HCT116 (cell line): ENCODE data around the gene CELF3. TPM values are rescaled to one million over a fixed set of nuclear protein-coding genes. Genes with fewer than 3 reads are reported as not detected.

ENCODE experiments used
- ATAC-seq: fragments of 200-7000 bp; cut with Tn5 transposase; 2 replicates; pipeline ENCODE4 v1.9.1; 2020; ENCODE audit warnings: mild to moderate bottlenecking, moderate library complexity
- BruUV-seq: library from RNA; stranded (reverse); fragments of 400-500 nt; replicated peaks from 2 replicates; lab custom pipeline; 2021; lab: Mats Ljungman, UMichigan
- CTCF ChIA-PET: fragments of 300-600 bp; sonication (Branson Sonifier 250); formaldehyde crosslinking; loops from one replicate; lab custom pipeline; 2021; ENCODE audit warnings: antibody characterized with exemption; lab: Charles Lee
- POLR2A ChIA-PET: fragments of 300-600, 350-600 bp; sonication (Branson Sonifier 250); formaldehyde crosslinking; loops from one replicate; lab custom pipeline; 2021; ENCODE audit warnings: antibody characterized with exemption; lab: Charles Lee
- RAD21 ChIA-PET, 2 experiments: fragments of 300-600 bp; sonication (Branson Sonifier 250); formaldehyde crosslinking; loops; one replicate each; lab custom pipeline; 2023; ENCODE audit warnings: low total read pairs in 2 of 2; ENCODE audit not compliant: uncharacterized antibody in 2 of 2, unreplicated experiment in 2 of 2, low non-redundant PET in 1 of 2; lab: Charles Lee
- DNase-seq: peaks from one replicate; pipeline ENCODE4 v3.0.0-alpha.2; 2010; ENCODE audit warnings: low read depth, low spot score
- H2AFZ ChIP-seq: fragments of 200-600 bp; shearing (Covaris generic), sonication (generic); 2 replicates; pipeline ENCODE4 v1.6.1; 2017; ENCODE audit warnings: low read depth, mixed run types, mixed read lengths, antibody characterized with exemption, low read length; ENCODE audit not compliant: poor library complexity, severe bottlenecking
- H3K27ac ChIP-seq: 2 replicates; pipeline ENCODE4 v1.5.1; 2012; ENCODE audit warnings: low read depth, low read length
- H3K27me3 ChIP-seq: fragments of 200-600 bp; sonication (generic); 2 replicates; pipeline ENCODE4 v1.6.1; 2016; ENCODE audit warnings: mixed run types, low read length, mixed read lengths; ENCODE audit not compliant: insufficient read depth
- H3K36me3 ChIP-seq, 2 experiments: fragments of 200-500 bp in 1 of 2; fragments of 200-600 bp in 1 of 2; sonication (Bioruptor generic) in 1 of 2; sonication (generic) in 1 of 2; 2 replicates each; pipeline versions ENCODE4 v1.5.1 to v1.6.1; 2014 to 2016; ENCODE audit warnings: low read length in 2 of 2, inconsistent platforms in 1 of 2, mixed read lengths in 1 of 2, mixed run types in 1 of 2; ENCODE audit not compliant: insufficient read depth in 2 of 2, control insufficient read depth in 1 of 2
- H3K4me1 ChIP-seq, 2 experiments: fragments of 200-600 bp in 1 of 2; sonication (generic) in 1 of 2; 2 replicates each; pipeline versions ENCODE4 v1.5.1 to v1.6.1; 2012 to 2017; ENCODE audit warnings: low read length in 2 of 2, inconsistent platforms in 1 of 2, mild to moderate bottlenecking in 1 of 2, mixed read lengths in 1 of 2, mixed run types in 1 of 2, moderate library complexity in 1 of 2; ENCODE audit not compliant: insufficient read depth in 2 of 2, control insufficient read depth in 1 of 2
- H3K4me2 ChIP-seq: fragments of 200-600 bp; sonication (generic); 2 replicates; pipeline ENCODE4 v1.6.1; 2017; ENCODE audit warnings: mixed run types, low read length, mixed read lengths
- H3K4me3 ChIP-seq, 2 experiments: fragments of 200-600 bp in 1 of 2; sonication (generic) in 1 of 2; replicated peaks in 1 of 2; 2 replicates each; pipeline ENCODE4 v1.5.1; 2011 to 2016; ENCODE audit warnings: low read length in 2 of 2, control low read depth in 1 of 2, low read depth in 1 of 2, mild to moderate bottlenecking in 1 of 2, mixed read lengths in 1 of 2, mixed run types in 1 of 2
- H3K79me2 ChIP-seq: fragments of 200-600 bp; sonication (generic); 2 replicates; pipeline ENCODE4 v1.6.1; 2017; ENCODE audit warnings: mild to moderate bottlenecking, mixed run types, low read length, moderate library complexity, mixed read lengths; ENCODE audit not compliant: insufficient read depth
- H3K9ac ChIP-seq: fragments of 200-600 bp; sonication (generic); 2 replicates; pipeline ENCODE4 v1.6.1; 2016; ENCODE audit warnings: low read length, mixed read lengths
- H3K9me2 ChIP-seq: fragments of 200-600 bp; sonication (generic), shearing (Covaris generic); 2 replicates; pipeline ENCODE4 v1.6.1; 2017; ENCODE audit warnings: mixed run types, mild to moderate bottlenecking, moderate library complexity; ENCODE audit not compliant: insufficient read depth
- H3K9me3 ChIP-seq, 2 experiments: fragments of 200-500 bp in 1 of 2; fragments of 200-600 bp in 1 of 2; sonication (Bioruptor generic) in 1 of 2; sonication (generic) in 1 of 2; 2 replicates each; pipeline ENCODE4 v1.6.1; 2014 to 2017; ENCODE audit warnings: low read length in 2 of 2, mixed read lengths in 2 of 2, inconsistent platforms in 1 of 2, low read depth in 1 of 2, mild to moderate bottlenecking in 1 of 2, mixed run types in 1 of 2, moderate library complexity in 1 of 2; ENCODE audit not compliant: control insufficient read depth in 1 of 2, insufficient read depth in 1 of 2
- H4K20me1 ChIP-seq: fragments of 200-600 bp; sonication (generic), shearing (Covaris generic); 2 replicates; pipeline ENCODE4 v1.6.1; 2017; ENCODE audit warnings: mixed run types, mild to moderate bottlenecking, moderate library complexity; ENCODE audit not compliant: insufficient read depth
- CBX3 ChIP-seq: IDR thresholded peaks from 2 replicates; pipeline ENCODE4 v1.6.1; 2012; ENCODE audit warnings: low read depth
- CEBPB ChIP-seq: IDR thresholded peaks from 2 replicates; pipeline ENCODE4 v1.6.1; 2012; ENCODE audit warnings: low read depth
- CTCF ChIP-seq, 3 experiments: fragments of 200-600 bp in 1 of 3; sonication (generic) in 1 of 3; IDR thresholded peaks in 2 of 3; conservative IDR thresholded peaks in 1 of 3; 2 replicates each; pipeline ENCODE4 v1.5.1; 2012 to 2017; ENCODE audit warnings: low read depth in 2 of 3, low read length in 2 of 3, antibody characterized with exemption in 1 of 3, borderline replicate concordance in 1 of 3, control low read depth in 1 of 3, mild to moderate bottlenecking in 1 of 3, mixed read lengths in 1 of 3, mixed run types in 1 of 3, moderate library complexity in 1 of 3; ENCODE audit not compliant: insufficient read depth in 1 of 3
- EGR1 ChIP-seq: IDR thresholded peaks from 2 replicates; pipeline ENCODE4 v1.6.1; 2012; ENCODE audit warnings: low read depth
- EZH2 ChIP-seq: fragments of 200-600 bp; sonication (generic); IDR thresholded peaks from 2 replicates; pipeline ENCODE4 v1.6.1; 2017; ENCODE audit warnings: antibody characterized with exemption, mixed run types
- EZH2phosphoT487 ChIP-seq: fragments of 200-600 bp; IDR thresholded peaks from 2 replicates; pipeline ENCODE4 v1.6.1; 2018; ENCODE audit warnings: antibody characterized with exemption, borderline replicate concordance
- FOSL1 ChIP-seq: IDR thresholded peaks from 2 replicates; pipeline ENCODE4 v1.6.1; 2012; ENCODE audit warnings: low read depth
- JUND ChIP-seq: IDR thresholded peaks from 2 replicates; pipeline ENCODE4 v1.6.1; 2012
- RAD21 ChIP-seq: IDR thresholded peaks from 2 replicates; pipeline ENCODE4 v1.6.1; 2012; ENCODE audit warnings: low read depth, mild to moderate bottlenecking
- SIN3A ChIP-seq: IDR thresholded peaks from 2 replicates; pipeline ENCODE4 v1.6.1; 2012; ENCODE audit warnings: low read depth
- SRF ChIP-seq: IDR thresholded peaks from 2 replicates; pipeline ENCODE4 v1.6.1; 2012; ENCODE audit warnings: low read depth
- TCF7L2 ChIP-seq: IDR thresholded peaks from 2 replicates; pipeline ENCODE4 v1.7.0; 2011; ENCODE audit warnings: borderline replicate concordance, inconsistent platforms; ENCODE audit not compliant: insufficient read depth, insufficient read length; ENCODE audit errors: extremely low read depth
- YY1 ChIP-seq: IDR thresholded peaks from 2 replicates; pipeline ENCODE4 v1.6.1; 2011; ENCODE audit warnings: low read length, low read depth, moderate library complexity, mild to moderate bottlenecking; ENCODE audit not compliant: insufficient replicate concordance; ENCODE audit errors: extremely low read depth
- intact Hi-C: fragments of 100-400 bp; cut with micrococcal nuclease; formaldehyde crosslinking; loops from 2 replicates; pipeline ENCODE4 v1.10.0; 2022
- total RNA-seq: library from RNA; stranded (reverse); gene quantifications from one replicate; pipeline ENCODE4 v1.2.1, GENCODE V29; 2021; ENCODE audit not compliant: unreplicated experiment
- TF ChIP-seq, protein P1 (sequence below): IDR thresholded peaks from 2 replicates; pipeline ENCODE4 v1.6.1; 2012; ENCODE audit warnings: low read depth
- TF ChIP-seq, protein P2 (sequence below): IDR thresholded peaks from 2 replicates; pipeline ENCODE4 v1.6.1; 2012

Gene CELF3
- total RNA-seq, 1 experiment from 2014 or later, result not detected

DNA sequence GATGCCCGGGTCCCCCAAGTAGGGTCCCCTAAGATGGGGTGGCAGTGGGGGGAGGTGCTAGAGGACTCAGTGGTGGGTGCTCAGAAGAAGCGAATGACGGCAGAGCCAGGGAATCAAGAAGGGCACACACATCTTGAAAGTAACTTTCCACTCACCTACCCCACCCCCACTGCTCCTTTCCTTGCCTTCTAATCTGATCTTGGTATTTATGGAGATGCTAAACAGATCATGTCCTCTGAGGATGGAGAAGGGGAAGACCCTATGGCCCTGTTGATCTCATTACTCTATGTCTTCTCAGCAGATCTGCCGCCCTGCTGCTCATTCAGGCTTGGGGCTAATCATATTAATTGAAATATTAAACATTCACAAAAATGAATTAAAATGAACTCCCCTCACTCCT is 2.1 kb upstream of the CELF3 start:
- ATAC-seq (no peak), DNase-seq (no peak)
- no peak overlapping the region for H3K4me3 ChIP-seq
- H3K4me1 ChIP-seq, result no peaks in the 10 kb centered on the region
- H3K36me3 ChIP-seq, result no peaks in the 10 kb centered on the region
- H3K27me3 ChIP-seq, result peaks cover 28% of the 10 kb centered on the region
- H3K9me3 ChIP-seq, result no peaks in the 10 kb centered on the region
- H3K9me2 ChIP-seq, result no peaks in the 10 kb centered on the region
- CTCF ChIA-PET, result no interaction called here
- POLR2A ChIA-PET, result no interaction called here
- no peak overlapping the region for H3K4me2 ChIP-seq
- TF ChIP-seq RAD21 (no peak), EZH2phosphoT487 (no peak), CEBPB (no peak), EGR1 (no peak), JUND (no peak), YY1 (no peak), SRF (no peak), FOSL1 (no peak), CTCF (IDR thresholded peaks at IDR 0.05 in 2 of 3, conservative IDR thresholded peaks at IDR 0.05 in 1 of 3; ENCODE audit: borderline replicate concordance in 1 of 3, insufficient read depth in 1 of 3, low read depth in 2 of 3, low read length in 2 of 3) (no peak), CBX3 (no peak), SIN3A (no peak), EZH2 (no peak), TCF7L2 (no peak)
- TF ChIP-seq, protein P1, sequence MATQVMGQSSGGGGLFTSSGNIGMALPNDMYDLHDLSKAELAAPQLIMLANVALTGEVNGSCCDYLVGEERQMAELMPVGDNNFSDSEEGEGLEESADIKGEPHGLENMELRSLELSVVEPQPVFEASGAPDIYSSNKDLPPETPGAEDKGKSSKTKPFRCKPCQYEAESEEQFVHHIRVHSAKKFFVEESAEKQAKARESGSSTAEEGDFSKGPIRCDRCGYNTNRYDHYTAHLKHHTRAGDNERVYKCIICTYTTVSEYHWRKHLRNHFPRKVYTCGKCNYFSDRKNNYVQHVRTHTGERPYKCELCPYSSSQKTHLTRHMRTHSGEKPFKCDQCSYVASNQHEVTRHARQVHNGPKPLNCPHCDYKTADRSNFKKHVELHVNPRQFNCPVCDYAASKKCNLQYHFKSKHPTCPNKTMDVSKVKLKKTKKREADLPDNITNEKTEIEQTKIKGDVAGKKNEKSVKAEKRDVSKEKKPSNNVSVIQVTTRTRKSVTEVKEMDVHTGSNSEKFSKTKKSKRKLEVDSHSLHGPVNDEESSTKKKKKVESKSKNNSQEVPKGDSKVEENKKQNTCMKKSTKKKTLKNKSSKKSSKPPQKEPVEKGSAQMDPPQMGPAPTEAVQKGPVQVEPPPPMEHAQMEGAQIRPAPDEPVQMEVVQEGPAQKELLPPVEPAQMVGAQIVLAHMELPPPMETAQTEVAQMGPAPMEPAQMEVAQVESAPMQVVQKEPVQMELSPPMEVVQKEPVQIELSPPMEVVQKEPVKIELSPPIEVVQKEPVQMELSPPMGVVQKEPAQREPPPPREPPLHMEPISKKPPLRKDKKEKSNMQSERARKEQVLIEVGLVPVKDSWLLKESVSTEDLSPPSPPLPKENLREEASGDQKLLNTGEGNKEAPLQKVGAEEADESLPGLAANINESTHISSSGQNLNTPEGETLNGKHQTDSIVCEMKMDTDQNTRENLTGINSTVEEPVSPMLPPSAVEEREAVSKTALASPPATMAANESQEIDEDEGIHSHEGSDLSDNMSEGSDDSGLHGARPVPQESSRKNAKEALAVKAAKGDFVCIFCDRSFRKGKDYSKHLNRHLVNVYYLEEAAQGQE, result no peak
- TF ChIP-seq, protein P2, sequence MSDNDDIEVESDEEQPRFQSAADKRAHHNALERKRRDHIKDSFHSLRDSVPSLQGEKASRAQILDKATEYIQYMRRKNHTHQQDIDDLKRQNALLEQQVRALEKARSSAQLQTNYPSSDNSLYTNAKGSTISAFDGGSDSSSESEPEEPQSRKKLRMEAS, result no peak
- no peak overlapping the region for H2AFZ ChIP-seq
- intact Hi-C loops, result no loop called here
- H4K20me1 ChIP-seq, result no peaks in the 10 kb centered on the region
- no peaks in the 10 kb centered on the region for H3K79me2 ChIP-seq
- RAD21 ChIA-PET, result no interaction called here
- H3K27ac ChIP-seq, result no peak overlapping the region
- no peak overlapping the region for H3K9ac ChIP-seq
- BruUV-seq, result no TSS peak
